H9 (cell line): ENCODE results near the gene GGPS1. TPM values are rescaled to one million over a fixed set of nuclear protein-coding genes. Genes with fewer than 3 reads are reported as not detected.

Source experiments
- DNase-seq: peaks from one replicate; pipeline ENCODE4 v3.0.0-alpha.2; 2017
- H2AFZ ChIP-seq: one replicate; pipeline ENCODE4 v1.6.1; 2013; ENCODE audit warnings: mild to moderate bottlenecking, low read length, control low read depth, moderate library complexity
- H2AK5ac ChIP-seq: 2 replicates; pipeline ENCODE4 v1.6.1; 2013; ENCODE audit warnings: low read length, control low read depth, mixed read lengths; ENCODE audit not compliant: insufficient read length
- H2BK120ac ChIP-seq: one replicate; pipeline ENCODE4 v1.6.1; 2013; ENCODE audit warnings: low read depth, mild to moderate bottlenecking, low read length, control low read depth, inconsistent platforms; ENCODE audit not compliant: poor library complexity, severe bottlenecking
- H2BK12ac ChIP-seq: 2 replicates; pipeline ENCODE4 v1.6.1; 2013; ENCODE audit warnings: low read length, control low read depth, mixed read lengths, low read depth; ENCODE audit not compliant: insufficient read length
- H2BK15ac ChIP-seq: 2 replicates; pipeline ENCODE4 v1.6.1; 2013; ENCODE audit warnings: low read depth, low read length, control low read depth
- H2BK20ac ChIP-seq: one replicate; pipeline ENCODE4 v1.6.1; 2013; ENCODE audit warnings: low read depth, mild to moderate bottlenecking, low read length, control low read depth, inconsistent platforms; ENCODE audit not compliant: poor library complexity, severe bottlenecking
- H2BK5ac ChIP-seq: 2 replicates; pipeline ENCODE4 v1.6.1; 2013; ENCODE audit warnings: low read length, control low read depth, mixed read lengths; ENCODE audit not compliant: insufficient read length
- H3K14ac ChIP-seq: 2 replicates; pipeline ENCODE4 v1.6.1; 2013; ENCODE audit warnings: low read length, control low read depth; ENCODE audit not compliant: insufficient read depth
- H3K18ac ChIP-seq: 2 replicates; pipeline ENCODE4 v1.6.1; 2013; ENCODE audit warnings: low read depth, mild to moderate bottlenecking, mixed read lengths, low read length, control low read depth; ENCODE audit not compliant: insufficient read length
- H3K23ac ChIP-seq: 2 replicates; pipeline ENCODE4 v1.6.1; 2013; ENCODE audit warnings: low read length, control low read depth, mixed read lengths, low read depth; ENCODE audit not compliant: insufficient read length
- H3K23me2 ChIP-seq: 2 replicates; pipeline ENCODE4 v1.6.1; 2013; ENCODE audit warnings: low read depth, mild to moderate bottlenecking, mixed read lengths, low read length, control low read depth; ENCODE audit not compliant: insufficient read length, poor library complexity, severe bottlenecking
- H3K27ac ChIP-seq: 2 replicates; pipeline ENCODE4 v1.5.1; 2013; ENCODE audit warnings: low read length, control low read depth, mixed read lengths, low read depth; ENCODE audit not compliant: insufficient read length
- H3K27me3 ChIP-seq: 2 replicates; pipeline ENCODE4 v1.6.1; 2013; ENCODE audit warnings: low read length, control low read depth, inconsistent platforms; ENCODE audit not compliant: insufficient read depth
- H3K4ac ChIP-seq: 2 replicates; pipeline ENCODE4 v1.6.1; 2013; ENCODE audit warnings: low read depth, mild to moderate bottlenecking, control low read depth, inconsistent platforms, low read length, moderate library complexity
- H3K4me1 ChIP-seq: 2 replicates; pipeline ENCODE4 v1.6.1; 2013; ENCODE audit warnings: low read length, control low read depth, inconsistent platforms; ENCODE audit not compliant: insufficient read depth
- H3K4me2 ChIP-seq: 2 replicates; pipeline ENCODE4 v1.6.1; 2013; ENCODE audit warnings: low read length, control low read depth, mixed read lengths; ENCODE audit not compliant: insufficient read length, insufficient read depth
- H3K56ac ChIP-seq: 2 replicates; pipeline ENCODE4 v1.6.1; 2013; ENCODE audit warnings: low read depth, mild to moderate bottlenecking, mixed read lengths, low read length, control low read depth; ENCODE audit not compliant: insufficient read length
- H3K79me1 ChIP-seq: 2 replicates; pipeline ENCODE4 v1.6.1; 2013; ENCODE audit warnings: low read depth, mild to moderate bottlenecking, moderate library complexity, low read length, control low read depth, inconsistent platforms; ENCODE audit not compliant: insufficient read depth, poor library complexity, severe bottlenecking
- H3K79me2 ChIP-seq: 2 replicates; pipeline ENCODE4 v1.6.1; 2013; ENCODE audit warnings: low read length, control low read depth, inconsistent platforms; ENCODE audit not compliant: insufficient read depth
- H3K9ac ChIP-seq: 2 replicates; pipeline ENCODE4 v1.6.1; 2013; ENCODE audit warnings: low read length, control low read depth, mixed read lengths; ENCODE audit not compliant: insufficient read length; ENCODE audit errors: extremely low read depth
- H3K9me3 ChIP-seq: one replicate; pipeline ENCODE4 v1.6.1; 2013; ENCODE audit warnings: low read depth, low read length, inconsistent platforms; ENCODE audit not compliant: control insufficient read depth
- H3T11ph ChIP-seq: one replicate; pipeline ENCODE4 v1.6.1; 2013; ENCODE audit warnings: mild to moderate bottlenecking, low read length, control low read depth, inconsistent platforms
- H4K20me1 ChIP-seq: one replicate; pipeline ENCODE4 v1.6.1; 2013; ENCODE audit not compliant: control insufficient read depth, insufficient read length, insufficient read depth
- H4K5ac ChIP-seq: 2 replicates; pipeline ENCODE4 v1.6.1; 2013; ENCODE audit warnings: low read depth, mild to moderate bottlenecking, mixed read lengths, low read length, control low read depth; ENCODE audit not compliant: insufficient read length
- H4K8ac ChIP-seq: replicated peaks from 2 replicates; pipeline ENCODE4 v1.6.1; 2013; ENCODE audit warnings: low read length, control low read depth, mixed read lengths, low read depth; ENCODE audit not compliant: insufficient read length
- H4K91ac ChIP-seq: 2 replicates; pipeline ENCODE4 v1.6.1; 2013; ENCODE audit warnings: low read depth, mild to moderate bottlenecking, moderate library complexity, mixed read lengths, low read length, control low read depth; ENCODE audit not compliant: insufficient read length
- H3K27ac Mint-ChIP-seq, 3 experiments: 2 replicates in 2 of 3; 3 replicates in 1 of 3; pipeline ENCODE4 v1.8.0; 2020 to 2021; ENCODE audit warnings: mixed read lengths in 3 of 3, mild to moderate bottlenecking in 1 of 3, moderate library complexity in 1 of 3
- H3K27me3 Mint-ChIP-seq: 2 replicates; pipeline ENCODE4 v1.8.0; 2021; ENCODE audit warnings: low read depth, mild to moderate bottlenecking, moderate library complexity, mixed read lengths
- H3K36me3 Mint-ChIP-seq, 3 experiments: 2 replicates in 2 of 3; 3 replicates in 1 of 3; pipeline ENCODE4 v1.8.0; 2020 to 2021; ENCODE audit warnings: low read depth in 3 of 3, mixed read lengths in 3 of 3; ENCODE audit not compliant: insufficient read depth in 1 of 3
- H3K4me1 Mint-ChIP-seq, 2 experiments: 2 replicates each; pipeline ENCODE4 v1.8.0; 2020; ENCODE audit warnings: mixed read lengths in 2 of 2
- H3K4me3 Mint-ChIP-seq, 2 experiments: 2 replicates in 1 of 2; 3 replicates in 1 of 2; pipeline ENCODE4 v1.8.0; 2020 to 2021; ENCODE audit warnings: mild to moderate bottlenecking in 2 of 2, mixed read lengths in 2 of 2, moderate library complexity in 1 of 2
- H3K9me3 Mint-ChIP-seq, 2 experiments: 2 replicates in 1 of 2; 3 replicates in 1 of 2; pipeline ENCODE4 v1.8.0; 2020; ENCODE audit warnings: mild to moderate bottlenecking in 2 of 2, mixed read lengths in 2 of 2, moderate library complexity in 1 of 2
- CTCF ChIP-seq: fragments of 200-600 bp; sonication (generic); conservative IDR thresholded peaks from 3 replicates; pipeline ENCODE4 v1.8.0; 2021; ENCODE audit warnings: antibody characterized with exemption, mild to moderate bottlenecking
- WGBS: extraction: QIAGEN DNeasy Blood & Tissue Kit; methylation state at CpG from one replicate; pipeline ENCODE4 v1.1.7; 2013; ENCODE audit warnings: missing lambda C conversion rate, low lambda C conversion rate, mixed read lengths; ENCODE audit not compliant: insufficient read length; ENCODE audit errors: extremely low coverage; 5-methylcytosine and 5-hydroxymethylcytosine counted together
- total RNA-seq: library from RNA; stranded (reverse); gene quantifications from 2 replicates; pipeline ENCODE4 v1.2.1, GENCODE V29; 2021

GGPS1 gene
- total RNA-seq, 1 experiment from 2014 or later: 44.7 TPM

GRCh38 chr1:235317168-235317567 lies 11.2 kb upstream of the GGPS1 start:
- H3K9ac ChIP-seq: no peak overlapping the region
- no peak overlapping the region for H3K4me2 ChIP-seq

More at GRCh38 chr1:235317168-235317567, 11.2 kb upstream of the GGPS1 start:
- H4K20me1 ChIP-seq: no peaks in the 10 kb centered on the region
- peaks cover 16 to 41% (median 24%) of the 10 kb centered on the region in 3 experiments; a peak in 6 of 7 replicates for H3K36me3 Mint-ChIP-seq
- no peak overlapping the region for H3K18ac ChIP-seq
- H3K4me1 ChIP-seq: no peaks in the 10 kb centered on the region; the same call in 1 of the 2 replicates
- no peak overlapping the region for H2AFZ ChIP-seq
- no peaks in the 10 kb centered on the region for H3K9me3 ChIP-seq
- H2BK20ac ChIP-seq: no peak overlapping the region
- no peak overlapping the region for H3K27ac Mint-ChIP-seq
- no peak overlapping the region for H4K91ac ChIP-seq
- no peaks in the 10 kb centered on the region for H3K23me2 ChIP-seq
- H3K4me1 Mint-ChIP-seq: peaks cover 8 to 14% of the 10 kb centered on the region in 2 experiments
- H2BK12ac ChIP-seq: no peak overlapping the region
- no peak overlapping the region for H3K4ac ChIP-seq
- H3K27me3 Mint-ChIP-seq: no peaks in the 10 kb centered on the region
- H2BK5ac ChIP-seq: no peak overlapping the region
- H3K79me1 ChIP-seq: peaks cover 11% of the 10 kb centered on the region
- no peak overlapping the region for H3K56ac ChIP-seq
- no peaks in the 10 kb centered on the region for H3K27me3 ChIP-seq
- H3K14ac ChIP-seq: no peak overlapping the region
- no peak overlapping the region for H2BK120ac ChIP-seq
- H4K8ac ChIP-seq: no peak overlapping the region
- no peak for DNase-seq
- H4K5ac ChIP-seq: no peak overlapping the region
- H3K23ac ChIP-seq: no peak overlapping the region
- H3K27ac ChIP-seq: no peak overlapping the region
- H3T11ph ChIP-seq: no peak overlapping the region
- TF ChIP-seq CTCF: no peak
- H3K9me3 Mint-ChIP-seq: no peaks in the 10 kb centered on the region
- no CpG with 5 or more reads among the region's 1 CpG for WGBS
- peaks cover 50% of the 10 kb centered on the region for H3K79me2 ChIP-seq
- H3K4me3 Mint-ChIP-seq: no peak overlapping the region
- no peak overlapping the region for H2BK15ac ChIP-seq
- no peak overlapping the region for H2AK5ac ChIP-seq
